ENCODE results near the gene MAGEA9B. TPM values are rescaled to one million over a fixed set of nuclear protein-coding genes. Genes with fewer than 3 reads are reported as not detected.
"Not testable (repeated sequence)": the region's sequence is repeated elsewhere in the genome, so short reads cannot be mapped to it uniquely, and the experiment has no call there.

MAGEA9B gene
- total RNA-seq, 4 donors from 2014 or later = not detected

DNA sequence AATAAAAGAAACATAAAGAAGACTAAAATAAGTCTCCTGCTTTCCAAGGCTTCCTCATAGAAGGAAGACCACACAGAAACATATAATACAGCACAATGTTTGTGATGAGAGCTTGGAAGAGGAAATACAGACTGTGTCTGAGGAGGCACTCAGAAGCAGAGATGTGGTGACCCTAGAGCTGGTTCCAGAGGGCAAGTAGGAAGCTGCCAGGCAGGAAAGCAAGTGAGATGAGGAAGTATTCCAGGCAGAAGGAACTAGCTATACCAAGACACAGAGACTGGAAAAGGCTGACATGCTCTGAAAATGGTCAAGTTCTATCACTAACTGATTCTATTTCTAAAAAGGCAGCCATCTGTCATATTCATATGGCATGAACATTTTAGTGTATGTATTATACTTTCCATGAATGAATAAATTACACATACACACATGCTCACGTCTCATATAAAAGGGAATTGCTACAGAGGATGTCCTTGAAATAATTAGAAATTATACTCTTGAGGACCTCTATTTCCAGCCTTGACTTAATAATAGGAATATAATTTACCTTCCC, 24.4 kb upstream of the MAGEA9B start:
- in situ Hi-C loops (cut with MboI; ENCODE audit: low sequenced_read_pairs in 4 of 4) (loop anchor here in 2 of 4 donors (25.0 kb wide), 1 partner anchor 99 kb away; the partner anchor contains the start of gene IDS (in 2 of the 2)), intact Hi-C loops (cut with DNase I; ENCODE audit: low total_unique reads) (no loop called here)
- Histone ChIP-seq H3K4me1 (no peaks in the 10 kb centered on the region), H3K27me3 (no peaks in the 10 kb centered on the region), H3K4me3 (no peak overlapping the region), H3K36me3 (no peaks in the 10 kb centered on the region), H3K9me3 (no peaks in the 10 kb centered on the region), H3K27ac (no peak overlapping the region)
- TF ChIP-seq, protein P1, sequence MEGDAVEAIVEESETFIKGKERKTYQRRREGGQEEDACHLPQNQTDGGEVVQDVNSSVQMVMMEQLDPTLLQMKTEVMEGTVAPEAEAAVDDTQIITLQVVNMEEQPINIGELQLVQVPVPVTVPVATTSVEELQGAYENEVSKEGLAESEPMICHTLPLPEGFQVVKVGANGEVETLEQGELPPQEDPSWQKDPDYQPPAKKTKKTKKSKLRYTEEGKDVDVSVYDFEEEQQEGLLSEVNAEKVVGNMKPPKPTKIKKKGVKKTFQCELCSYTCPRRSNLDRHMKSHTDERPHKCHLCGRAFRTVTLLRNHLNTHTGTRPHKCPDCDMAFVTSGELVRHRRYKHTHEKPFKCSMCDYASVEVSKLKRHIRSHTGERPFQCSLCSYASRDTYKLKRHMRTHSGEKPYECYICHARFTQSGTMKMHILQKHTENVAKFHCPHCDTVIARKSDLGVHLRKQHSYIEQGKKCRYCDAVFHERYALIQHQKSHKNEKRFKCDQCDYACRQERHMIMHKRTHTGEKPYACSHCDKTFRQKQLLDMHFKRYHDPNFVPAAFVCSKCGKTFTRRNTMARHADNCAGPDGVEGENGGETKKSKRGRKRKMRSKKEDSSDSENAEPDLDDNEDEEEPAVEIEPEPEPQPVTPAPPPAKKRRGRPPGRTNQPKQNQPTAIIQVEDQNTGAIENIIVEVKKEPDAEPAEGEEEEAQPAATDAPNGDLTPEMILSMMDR (IDR thresholded peaks at IDR 0.05 in 4 of 5, conservative IDR thresholded peaks at IDR 0.05 in 1 of 5) = no peak
- no peak for TF ChIP-seq POLR2A (IDR thresholded peaks at IDR 0.05)
- ATAC-seq (no peak), DNase-seq (no peak)

GRCh38 chrX:149610511-149610910, 23.3 kb upstream of the MAGEA9B start:
- H3K9me3 ChIP-seq = no peaks in the 10 kb centered on the region
- intact Hi-C loops (cut with DNase I; ENCODE audit: low total_unique reads) (no loop called here), in situ Hi-C loops (cut with MboI; ENCODE audit: low sequenced_read_pairs in 4 of 4) (loop anchor here in 2 of 4 donors (25.0 kb wide), 1 partner anchor 98 kb away; the partner anchor contains the start of gene IDS (in 2 of the 2))
- ATAC-seq (no peak), DNase-seq (no peak)
- no peaks in the 10 kb centered on the region for H3K36me3 ChIP-seq
- no peak for TF ChIP-seq POLR2A (IDR thresholded peaks at IDR 0.05)
- TF ChIP-seq, protein P1 (IDR thresholded peaks at IDR 0.05 in 4 of 5, conservative IDR thresholded peaks at IDR 0.05 in 1 of 5) = no peak
- no peak overlapping the region for H3K27ac ChIP-seq
- no peaks in the 10 kb centered on the region for H3K27me3 ChIP-seq
- H3K4me3 ChIP-seq = no peak overlapping the region
- H3K4me1 ChIP-seq = no peaks in the 10 kb centered on the region

DNA sequence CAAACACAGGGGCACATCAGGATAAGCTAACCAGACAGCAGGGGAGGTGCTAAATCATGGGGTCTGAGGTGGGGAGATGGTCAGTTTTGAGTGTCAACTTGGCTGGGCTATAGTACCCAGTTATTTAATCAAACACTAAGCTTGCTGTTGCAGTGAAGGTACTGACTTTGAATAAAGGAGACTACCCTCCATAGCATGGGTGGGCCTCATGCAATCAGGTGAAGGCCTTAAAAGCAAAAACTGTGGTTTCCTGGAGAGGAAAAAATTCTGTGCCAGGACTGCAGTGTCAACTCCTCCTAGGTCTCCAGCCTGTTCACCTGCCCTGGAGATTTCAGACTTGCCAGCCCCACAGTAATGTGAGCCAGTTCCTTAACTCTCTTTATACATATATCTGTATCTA, 20.4 kb upstream of the MAGEA9B start:
- H3K36me3 ChIP-seq = no peaks in the 10 kb centered on the region
- DNase-seq (no peak), ATAC-seq (no peak)
- H3K27me3 ChIP-seq = no peaks in the 10 kb centered on the region
- no peak overlapping the region for H3K4me3 ChIP-seq
- in situ Hi-C loops (cut with MboI; ENCODE audit: low sequenced_read_pairs in 4 of 4) = loop anchor here in 2 of 4 donors (25.0 kb wide), 1 partner anchor 95 kb away; the partner anchor contains the start of gene IDS (in 2 of the 2)
- no peak overlapping the region for H3K27ac ChIP-seq
- H3K9me3 ChIP-seq = no peaks in the 10 kb centered on the region
- TF ChIP-seq, protein P1 (IDR thresholded peaks at IDR 0.05 in 4 of 5, conservative IDR thresholded peaks at IDR 0.05 in 1 of 5) = no peak
- no peak for TF ChIP-seq POLR2A (IDR thresholded peaks at IDR 0.05)
- intact Hi-C loops (cut with DNase I; ENCODE audit: low total_unique reads) = no loop called here
- no peaks in the 10 kb centered on the region for H3K4me1 ChIP-seq

DNA sequence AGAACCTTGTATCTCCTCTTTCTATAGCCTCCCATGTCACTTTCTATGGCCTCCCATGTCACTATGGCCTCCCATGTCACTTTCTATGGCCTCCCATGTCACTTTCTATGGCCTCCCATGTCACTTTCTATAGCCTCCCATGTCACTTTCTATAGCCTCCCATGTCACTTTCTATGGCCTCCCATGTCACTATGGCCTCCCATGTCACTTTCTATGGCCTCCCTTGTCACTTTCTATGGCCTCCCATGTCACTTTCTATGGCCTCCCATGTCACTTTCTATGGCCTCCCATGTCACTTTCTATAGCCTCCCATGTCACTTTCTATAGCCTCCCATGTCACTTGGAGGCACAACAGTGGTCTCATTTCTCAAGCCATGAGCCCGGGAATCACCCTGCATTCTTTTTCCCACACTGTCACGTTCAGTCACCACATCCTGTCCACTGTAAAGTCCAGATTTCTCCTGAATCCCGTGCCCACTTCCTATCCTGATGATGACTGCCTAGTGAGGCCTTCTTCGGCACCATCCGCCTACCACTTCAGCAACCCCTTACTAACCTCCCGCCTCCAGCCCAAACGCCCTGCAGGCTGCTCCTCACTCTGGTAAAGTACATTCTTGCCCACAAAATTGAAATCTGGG, 18.1 kb upstream of the MAGEA9B start:
- H3K9me3 ChIP-seq; H3K27me3 ChIP-seq; intact Hi-C loops (cut with DNase I; ENCODE audit: low total_unique reads); H3K36me3 ChIP-seq; DNase-seq; H3K27ac ChIP-seq; ATAC-seq; H3K4me3 ChIP-seq; H3K4me1 ChIP-seq: not testable (repeated sequence)
- in situ Hi-C loops (cut with MboI; ENCODE audit: low sequenced_read_pairs in 4 of 4) = loop anchor here in 2 of 4 donors (25.0 kb wide), 1 partner anchor 93 kb away; the partner anchor contains the start of gene IDS (in 2 of the 2)

DNA sequence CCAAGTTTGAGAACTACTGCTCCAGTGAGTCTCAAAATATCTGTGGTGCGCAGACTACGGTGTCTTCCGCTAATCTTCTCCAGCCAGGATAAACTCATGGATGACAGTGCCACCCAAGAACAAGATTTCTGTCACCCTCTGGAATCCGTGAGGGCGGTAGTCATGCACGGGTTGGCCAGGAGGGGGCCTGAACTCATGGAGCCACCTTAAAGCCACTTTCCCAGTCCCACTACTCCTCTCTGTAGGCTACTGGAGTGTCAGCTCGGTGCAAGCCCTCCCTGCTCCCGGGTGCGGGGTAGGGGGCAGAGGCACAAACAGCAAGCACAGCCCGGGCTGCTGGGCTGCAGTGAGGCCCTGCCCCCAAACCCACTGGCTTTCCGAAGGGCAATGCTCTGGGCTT, 11.3 kb upstream of the MAGEA9B start:
- DNase-seq; H3K27me3 ChIP-seq; H3K36me3 ChIP-seq; intact Hi-C loops (cut with DNase I; ENCODE audit: low total_unique reads); ATAC-seq; H3K4me3 ChIP-seq; H3K9me3 ChIP-seq; H3K27ac ChIP-seq; in situ Hi-C loops (cut with MboI; ENCODE audit: low sequenced_read_pairs in 4 of 4); H3K4me1 ChIP-seq: not testable (repeated sequence)

DNA sequence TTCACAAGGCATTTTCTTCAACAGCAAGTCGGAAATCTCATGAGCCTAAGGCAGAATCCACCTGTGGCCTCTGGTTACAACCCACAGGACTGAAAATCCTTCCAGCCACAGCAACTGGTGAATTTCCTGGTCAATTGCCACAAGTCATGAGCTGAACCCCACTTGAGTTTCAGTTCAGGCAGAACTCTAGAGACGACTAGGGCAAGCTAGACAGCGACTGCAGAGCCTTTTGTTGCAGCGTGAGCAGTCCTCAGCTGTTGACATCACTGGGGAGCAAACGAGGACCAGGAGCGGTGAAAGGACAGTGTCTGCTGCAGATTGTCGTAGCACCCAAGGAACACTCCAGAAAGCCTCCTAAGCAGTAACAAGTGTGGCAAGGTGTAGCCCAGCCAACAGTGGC, 8.7 kb upstream of the MAGEA9B start:
- ATAC-seq; H3K4me1 ChIP-seq; intact Hi-C loops (cut with DNase I; ENCODE audit: low total_unique reads); DNase-seq; H3K27me3 ChIP-seq; H3K4me3 ChIP-seq; H3K36me3 ChIP-seq; H3K9me3 ChIP-seq; in situ Hi-C loops (cut with MboI; ENCODE audit: low sequenced_read_pairs in 4 of 4); H3K27ac ChIP-seq: not testable (repeated sequence)

DNA sequence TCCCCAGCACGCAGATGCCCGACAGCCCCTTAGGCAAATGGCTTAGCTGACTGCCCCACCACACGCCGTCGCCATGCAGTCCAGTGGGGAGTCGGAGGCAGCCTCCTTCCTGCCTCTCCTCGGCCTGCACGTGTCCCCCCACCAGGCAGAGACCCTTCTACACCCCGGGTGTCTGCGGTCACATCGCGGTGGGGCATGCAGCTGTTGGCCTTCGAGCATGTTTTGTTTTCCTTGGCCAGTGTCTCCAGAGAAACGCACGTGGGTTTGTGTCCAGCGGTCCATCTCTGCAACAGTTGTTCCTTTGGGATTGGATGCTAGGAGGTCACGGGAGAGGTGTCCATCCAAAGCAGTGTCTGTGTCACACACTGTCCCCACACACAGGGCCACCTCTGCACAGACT, 8.0 kb upstream of the MAGEA9B start, which contains the start of gene HSFX2:
TSS of gene HSFX2 (minus strand) at position 101 of the 400 bp plus-strand sequence. CDS start 614 bp downstream, outside the sequence.
- H3K36me3 ChIP-seq; H3K9me3 ChIP-seq; DNase-seq; H3K27me3 ChIP-seq; ATAC-seq; H3K4me1 ChIP-seq; in situ Hi-C loops (cut with MboI; ENCODE audit: low sequenced_read_pairs in 4 of 4); intact Hi-C loops (cut with DNase I; ENCODE audit: low total_unique reads); H3K27ac ChIP-seq; H3K4me3 ChIP-seq: not testable (repeated sequence)

- H3K36me3 ChIP-seq; H3K4me3 ChIP-seq; DNase-seq; H3K27ac ChIP-seq; H3K9me3 ChIP-seq; intact Hi-C loops (cut with DNase I; ENCODE audit: low total_unique reads); H3K27me3 ChIP-seq; in situ Hi-C loops (cut with MboI; ENCODE audit: low sequenced_read_pairs in 4 of 4); ATAC-seq; H3K4me1 ChIP-seq: not testable (repeated sequence)
Measured at GRCh38 chrX:149590993-149591392, 3.7 kb upstream of the MAGEA9B start.

GRCh38 chrX:149585631-149586030, 1.6 kb downstream of the MAGEA9B start:
- H3K27me3 ChIP-seq; intact Hi-C loops (cut with DNase I; ENCODE audit: low total_unique reads); H3K36me3 ChIP-seq; in situ Hi-C loops (cut with MboI; ENCODE audit: low sequenced_read_pairs in 4 of 4); H3K9me3 ChIP-seq; H3K4me1 ChIP-seq; ATAC-seq; H3K4me3 ChIP-seq; H3K27ac ChIP-seq; DNase-seq: not testable (repeated sequence)

All from gastrocnemius medialis (tissue), 4 donors.